Activated T-cell treated with anti-CD3 and anti-CD28 coated beads, Interleukin-2, amount 50 U/mL, for 48 hours (primary cell): ENCODE measurements around the gene HMGB3.
"Not testable (repeated sequence)": the region's sequence is repeated elsewhere in the genome, so short reads cannot be mapped to it uniquely, and the experiment has no call there.

Experiments
- DNase-seq, 2 experiments: peaks; one replicate each; pipeline ENCODE4 v3.0.0-alpha.2; 2020

Gene HMGB3

DNA sequence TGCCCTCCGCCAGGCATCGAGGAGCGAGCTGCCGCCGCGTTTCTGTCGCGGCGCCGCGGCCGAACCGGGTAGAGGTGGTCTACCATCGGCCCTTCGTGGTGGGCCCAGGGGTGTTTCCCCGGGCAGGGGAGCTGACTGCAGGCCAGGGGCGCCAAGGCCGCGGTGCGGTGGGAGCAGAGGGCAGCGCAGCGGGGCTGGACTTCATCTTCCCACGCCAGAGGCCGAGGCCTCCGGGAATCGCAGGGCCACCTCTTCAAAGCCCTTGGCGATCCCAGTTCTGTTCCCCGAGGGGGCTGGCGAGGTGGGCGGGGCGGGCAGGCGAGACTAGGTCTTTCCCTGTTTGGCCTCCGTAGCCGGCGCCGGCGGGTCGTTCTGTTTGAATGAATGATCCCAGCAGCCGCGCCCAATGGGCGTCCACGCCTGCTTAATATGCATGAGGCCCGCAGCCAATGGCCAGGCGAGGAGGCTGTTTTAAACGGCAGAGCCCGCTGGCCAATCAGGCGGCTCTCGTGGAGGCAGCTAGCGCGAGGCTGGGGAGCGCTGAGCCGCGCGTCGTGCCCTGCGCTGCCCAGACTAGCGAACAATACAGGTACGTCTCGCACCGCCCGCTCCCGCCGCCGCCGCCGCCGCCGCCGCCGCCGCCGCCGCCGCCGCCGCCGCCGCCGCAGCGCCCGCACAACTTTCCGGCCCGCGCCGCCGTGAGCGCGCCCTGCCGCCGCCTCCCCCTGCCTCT, at the start of gene HMGB3:
HMGB3 (plus strand) TSS at position 548 of the 733 bp plus-strand sequence. CDS start 2,265 bp downstream, outside the sequence.
- peak; percentile 85 to 86 for DNase-seq

DNA sequence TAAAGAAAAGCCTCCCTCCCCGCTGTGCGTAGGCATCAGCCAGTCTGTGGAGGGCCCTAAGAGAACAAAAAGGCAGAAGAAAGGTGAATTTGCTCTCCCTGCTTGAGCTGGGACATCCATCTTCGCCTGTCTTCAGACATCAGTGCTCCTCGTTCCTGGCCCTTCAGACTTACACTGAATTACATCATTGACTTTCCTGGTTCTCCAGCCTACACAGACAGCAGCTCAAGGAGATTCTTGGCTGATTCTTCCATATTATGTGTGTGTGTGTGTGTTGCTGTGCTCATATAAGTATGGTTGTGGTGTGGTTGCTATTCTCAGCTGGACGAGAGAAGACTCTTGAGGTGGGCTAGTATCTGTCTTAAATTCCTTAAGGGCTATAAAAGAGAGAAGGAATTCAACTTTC, 49.2 kb upstream of the HMGB3 start:
- no peak for DNase-seq

DNA sequence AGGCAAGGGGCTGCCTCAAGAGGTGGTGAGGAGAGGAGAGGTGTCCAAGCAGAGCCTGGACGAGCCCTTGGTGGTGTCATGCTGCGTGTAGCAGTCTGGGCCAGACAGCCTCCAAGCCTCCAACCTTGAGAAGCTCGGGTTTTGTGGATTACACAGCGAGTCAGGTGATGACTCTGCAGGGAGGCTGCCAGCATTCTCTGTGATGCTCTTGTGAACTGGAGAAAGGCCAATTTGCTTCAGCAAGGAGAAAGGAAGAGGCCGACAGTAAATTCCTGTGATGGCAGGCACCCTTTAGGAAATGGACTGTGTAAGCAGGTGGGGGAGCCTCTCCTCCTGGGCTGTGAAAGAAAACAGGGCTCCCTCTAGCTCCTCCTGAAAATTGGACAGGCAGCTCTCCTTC, 48.7 kb upstream of the HMGB3 start:
- no peak for DNase-seq

DNA sequence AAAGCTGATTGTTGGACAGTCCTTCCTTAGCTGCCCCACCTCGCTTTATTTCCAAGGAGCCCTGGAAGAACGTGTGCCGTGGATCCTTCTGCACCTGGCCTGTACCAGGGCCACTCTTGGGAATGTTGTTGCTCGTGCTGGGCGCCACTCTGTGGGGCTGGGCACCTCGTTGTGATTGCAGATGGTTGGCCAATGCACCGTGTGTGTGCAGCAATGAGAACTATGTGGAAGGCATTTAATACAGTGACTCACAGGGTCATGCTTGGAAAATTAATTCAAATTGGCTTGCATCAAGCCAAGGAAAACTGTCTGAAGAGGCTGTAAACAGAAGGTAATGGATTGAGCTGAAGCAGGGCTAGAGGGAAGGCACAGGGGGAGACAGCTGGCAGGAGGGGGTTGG, 47.7 kb upstream of the HMGB3 start:
- DNase-seq = no peak

DNA sequence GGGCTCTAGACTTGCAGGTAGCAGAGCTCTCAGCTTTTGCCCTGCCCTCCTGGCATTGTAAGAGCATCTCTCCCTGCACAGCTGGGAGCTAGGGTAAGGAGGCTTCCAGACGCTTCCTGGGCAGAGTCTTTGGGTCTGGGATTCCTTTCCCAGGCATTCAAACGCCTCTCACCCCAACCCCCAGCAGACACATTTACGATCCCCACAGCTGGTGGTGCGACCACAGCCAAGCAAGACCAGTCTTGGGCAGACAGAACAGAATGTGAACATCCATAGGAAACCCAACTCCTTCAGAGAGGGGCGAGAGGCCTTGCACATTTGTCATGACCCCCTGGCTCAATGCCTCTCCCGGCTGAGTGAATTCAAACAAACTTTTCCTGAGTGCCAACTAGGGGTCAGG, 46.6 kb upstream of the HMGB3 start:
- no peak for DNase-seq

DNA sequence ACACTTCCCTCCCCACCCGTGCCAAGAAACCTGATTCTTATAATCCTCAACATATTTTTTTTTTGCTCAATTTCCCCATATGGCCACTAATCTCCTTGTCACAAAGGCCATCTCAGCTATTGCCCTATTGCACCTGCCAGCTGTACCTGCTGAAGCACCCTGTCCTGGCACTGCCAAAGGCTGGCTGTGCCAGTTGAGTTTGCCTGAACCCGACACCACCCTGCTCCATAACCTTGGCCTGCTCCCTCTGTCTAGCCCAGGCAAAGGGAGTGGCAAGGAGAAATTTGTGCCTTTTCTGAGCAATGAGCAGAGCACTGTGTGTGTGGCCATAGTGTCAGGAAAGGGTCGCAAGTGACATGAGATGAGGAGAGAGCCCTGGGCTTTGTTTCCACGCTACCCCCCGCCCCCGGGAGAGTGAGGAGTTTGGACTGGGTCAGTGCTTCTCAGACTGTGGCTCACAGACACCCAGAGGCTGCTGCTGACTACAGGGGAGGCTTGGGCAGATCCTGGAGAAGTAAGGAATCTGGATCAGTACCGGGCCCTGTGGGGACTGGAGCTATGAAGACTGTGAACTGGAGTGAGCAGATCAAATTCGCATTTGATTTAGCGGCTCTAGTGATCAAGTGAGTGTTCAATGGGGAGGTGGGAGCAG, 42.2 kb upstream of the HMGB3 start:
- no peak for DNase-seq

DNA sequence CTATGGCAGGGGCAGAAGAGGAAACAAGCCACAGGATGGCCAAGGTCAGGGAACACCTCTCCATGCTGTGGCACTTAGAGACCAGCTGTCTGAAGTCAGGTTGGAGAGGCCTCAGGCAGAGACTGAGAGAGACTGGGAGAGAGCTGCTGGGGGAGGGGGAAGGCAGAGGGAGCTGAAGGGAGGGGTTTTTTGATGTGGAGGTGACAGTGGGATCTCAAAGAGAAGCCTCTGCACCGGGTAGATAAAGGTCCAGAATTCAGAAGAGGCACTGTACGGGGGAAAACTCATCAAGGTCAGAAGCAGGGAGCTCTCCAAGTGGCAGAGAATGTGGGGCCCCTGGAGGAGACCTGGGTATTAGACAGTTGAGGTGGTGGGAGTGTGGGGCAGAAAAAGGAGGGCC, 41.6 kb upstream of the HMGB3 start:
- DNase-seq = no peak

DNA sequence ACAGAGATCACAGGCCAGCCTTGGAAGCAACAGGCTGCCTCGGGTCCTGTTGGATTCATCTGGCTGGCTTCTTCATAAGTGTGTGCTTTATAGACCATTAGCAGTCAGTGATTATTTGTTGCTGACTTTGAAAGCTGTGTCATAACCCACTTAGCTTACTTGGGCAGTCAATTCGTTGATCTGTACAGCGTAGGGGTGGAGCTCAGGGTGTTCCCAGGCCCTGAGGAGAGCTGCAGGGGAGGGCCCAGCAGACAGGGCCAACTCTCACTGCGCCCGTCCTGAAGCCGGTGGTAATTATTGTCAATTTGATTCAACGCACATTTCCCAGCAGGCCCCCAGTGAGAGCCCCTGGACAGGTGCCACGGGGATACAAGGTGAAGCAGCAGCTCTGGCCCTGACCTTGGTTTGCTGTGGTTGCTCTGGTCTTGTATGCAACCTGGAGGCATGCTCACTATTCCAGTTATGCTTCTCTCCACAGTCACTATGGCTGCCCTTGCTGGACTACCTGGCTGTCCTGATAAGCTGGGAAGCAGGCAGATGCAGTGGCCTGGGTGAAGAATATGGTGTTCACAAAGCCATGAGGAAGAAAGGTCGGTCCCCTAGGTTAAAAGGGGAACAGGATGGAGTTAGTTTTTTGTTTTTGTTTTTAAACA, 40.1 kb upstream of the HMGB3 start:
- no peak for DNase-seq

DNA sequence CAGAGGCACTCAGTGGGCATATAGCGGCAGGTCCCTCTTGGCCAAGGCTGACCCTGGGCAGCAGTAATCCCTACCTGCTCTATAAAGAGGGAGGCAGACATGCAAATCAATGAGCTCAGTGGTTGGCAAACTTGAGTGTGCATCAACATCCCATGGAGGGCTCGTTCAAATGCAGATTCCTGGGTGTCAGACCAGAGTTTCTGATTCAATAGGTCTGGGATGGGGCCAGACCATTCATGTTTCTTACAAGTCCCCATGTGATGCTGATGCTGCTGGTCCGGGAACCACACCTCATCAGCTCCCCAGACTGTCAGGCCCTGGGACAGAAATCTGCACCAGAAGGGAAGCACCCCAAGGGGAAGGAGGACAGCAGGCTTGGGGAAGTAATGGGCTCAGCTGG, 38.9 kb upstream of the HMGB3 start:
- no peak for DNase-seq

DNA sequence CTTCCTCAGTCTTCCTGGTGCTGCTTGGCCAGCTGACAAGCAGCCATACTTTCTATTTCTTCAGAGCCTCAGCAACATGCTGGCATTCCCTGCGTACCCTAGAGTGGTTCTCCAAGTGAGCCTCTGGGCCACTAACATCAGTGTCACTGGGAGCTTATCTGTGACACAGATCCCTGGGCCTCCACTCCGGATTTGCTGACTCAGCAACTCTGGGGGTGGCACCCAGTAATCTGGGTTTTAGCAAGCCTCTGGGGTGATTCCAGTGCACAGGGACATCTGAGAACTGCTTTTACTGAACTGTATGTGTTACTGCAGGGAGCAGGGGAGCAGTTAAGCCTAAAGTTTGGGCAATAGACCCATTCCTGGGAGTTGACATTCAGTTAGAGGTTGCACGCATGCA, 28.2 kb upstream of the HMGB3 start:
- no peak for DNase-seq

DNA sequence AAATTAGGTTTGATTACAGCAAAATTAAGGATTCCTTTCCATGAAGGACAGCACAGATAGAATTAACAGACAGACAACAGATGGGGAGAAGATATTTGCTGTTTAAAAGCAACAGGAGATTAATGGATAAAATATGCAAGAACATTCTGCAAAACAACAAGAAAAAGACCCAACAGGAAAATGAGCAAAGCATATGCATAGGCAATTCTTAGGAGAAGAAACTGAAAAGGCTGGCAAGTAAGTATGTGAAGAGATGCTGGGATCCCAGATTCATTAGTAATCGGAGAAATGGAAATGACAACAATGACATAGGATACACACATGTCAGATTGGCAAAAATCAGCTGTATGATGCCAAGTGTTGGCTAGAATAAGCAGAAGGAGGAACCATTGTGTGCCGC, 27.5 kb upstream of the HMGB3 start:
- DNase-seq = no peak

DNA sequence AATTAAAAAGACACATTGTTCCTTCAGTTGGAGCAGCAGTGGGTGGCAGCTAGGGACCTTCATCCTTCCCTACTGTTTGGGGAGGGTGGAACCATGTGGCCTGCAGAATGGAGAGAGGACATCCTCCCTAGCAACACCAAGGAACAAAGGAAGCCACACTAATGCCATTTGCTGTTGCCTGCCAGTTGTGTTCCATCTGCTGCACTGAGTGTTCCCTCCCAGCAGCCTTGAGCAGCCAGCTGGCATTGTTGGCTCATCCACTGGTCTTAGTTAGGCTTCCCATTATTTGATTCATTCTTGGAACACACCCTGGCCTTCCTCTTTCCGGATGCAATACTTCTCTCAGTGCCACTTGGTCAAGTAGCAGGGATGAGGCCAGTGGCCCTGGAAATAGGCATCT, 25.0 kb upstream of the HMGB3 start:
- DNase-seq = no peak

DNA sequence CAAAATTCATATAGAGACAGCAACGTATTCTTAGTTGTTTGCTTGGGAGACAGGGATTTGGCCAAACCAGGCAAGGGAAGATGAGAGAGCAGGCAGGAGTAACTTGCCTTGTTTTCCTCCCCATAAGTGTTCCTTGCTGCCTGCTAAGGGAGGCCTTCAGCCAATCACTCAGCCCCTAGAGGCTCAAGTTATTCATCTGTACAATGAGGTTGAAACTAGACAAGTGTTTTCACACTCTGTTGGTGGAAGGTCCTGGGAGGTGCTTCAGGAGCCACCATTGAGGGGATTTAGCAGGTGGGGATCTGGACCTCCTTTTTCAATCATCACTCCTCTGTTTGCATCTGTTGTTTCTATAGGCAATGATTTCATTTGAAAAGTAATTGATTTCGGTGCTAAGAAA, 23.6 kb upstream of the HMGB3 start:
- DNase-seq = no peak

DNA sequence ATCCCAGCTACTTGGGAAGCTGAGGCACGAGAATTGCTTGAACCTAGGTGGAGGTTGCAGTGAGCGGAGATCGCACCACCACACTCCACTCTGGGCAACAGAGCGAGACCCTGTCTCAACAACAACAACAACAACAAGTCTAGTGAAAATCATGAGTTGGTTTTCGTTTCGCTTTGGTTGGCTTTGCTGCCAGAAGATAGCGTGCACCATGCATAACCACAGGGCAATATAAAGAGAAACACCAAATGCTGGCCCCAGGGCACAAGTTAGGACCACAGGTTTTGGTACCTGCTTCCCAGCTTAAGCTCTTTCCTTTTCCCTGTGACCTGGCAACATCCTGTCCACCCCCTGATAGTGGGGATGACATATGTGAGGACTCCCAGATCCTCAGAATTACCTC, 21.5 kb upstream of the HMGB3 start:
- DNase-seq = no peak

DNA sequence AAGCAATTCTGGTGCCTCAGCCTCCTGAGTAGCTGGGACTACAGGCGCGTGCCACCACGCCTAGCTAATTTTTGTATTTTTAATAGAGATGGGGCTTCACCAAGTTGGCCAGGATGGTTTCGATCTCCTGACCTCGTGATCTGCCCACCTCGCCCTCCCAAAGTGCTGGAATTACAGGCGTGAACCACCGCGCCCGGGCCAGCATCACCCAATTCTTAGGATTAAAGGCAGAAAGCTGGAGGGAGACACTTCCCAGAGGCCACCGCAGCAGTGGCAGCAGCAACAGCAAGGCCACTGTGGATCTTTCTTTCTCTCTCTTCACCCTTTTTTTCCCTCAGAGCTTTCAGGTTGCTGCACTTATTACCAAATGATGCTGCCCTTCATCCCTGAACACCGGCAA, 18.7 kb upstream of the HMGB3 start:
- not testable (repeated sequence) for DNase-seq

DNA sequence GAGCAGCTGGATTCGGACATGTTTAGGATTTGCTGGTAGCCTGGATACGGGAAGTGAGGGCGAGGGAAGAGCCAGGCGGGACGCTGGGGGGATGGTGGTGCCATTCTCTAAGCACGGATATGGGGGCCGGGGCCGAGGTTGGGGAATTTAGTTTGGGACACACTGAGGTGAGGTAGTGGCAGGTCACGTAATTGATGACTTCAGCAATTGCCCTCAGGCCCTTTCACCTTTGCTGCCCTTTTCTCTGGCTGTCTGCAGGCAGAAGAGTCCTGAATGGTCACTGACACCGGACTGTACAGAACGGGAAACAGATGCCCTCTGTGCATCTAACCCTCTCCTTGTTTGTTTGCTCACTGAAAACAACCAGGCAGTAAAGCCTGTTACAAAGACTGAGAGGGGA, 16.9 kb upstream of the HMGB3 start:
- no peak for DNase-seq

DNA sequence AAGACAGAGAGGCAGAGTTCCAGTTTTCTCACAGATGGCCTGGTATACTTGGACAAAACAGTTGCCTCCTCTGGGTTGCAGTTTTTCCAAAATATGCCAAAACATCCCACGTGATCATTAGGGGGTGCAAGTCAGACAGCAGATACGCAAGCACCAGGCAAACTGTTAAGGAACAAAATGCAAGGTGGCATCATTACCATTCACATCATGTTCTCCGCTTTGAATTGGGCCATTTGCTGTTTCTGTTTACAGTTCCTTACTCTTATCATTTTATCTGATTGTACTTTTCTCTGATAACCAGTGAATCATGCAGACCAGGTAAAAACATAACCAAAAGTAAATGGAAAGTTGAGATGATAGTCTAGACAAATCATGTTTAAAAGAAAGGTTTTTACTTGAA, 16.4 kb upstream of the HMGB3 start:
- no peak for DNase-seq

DNA sequence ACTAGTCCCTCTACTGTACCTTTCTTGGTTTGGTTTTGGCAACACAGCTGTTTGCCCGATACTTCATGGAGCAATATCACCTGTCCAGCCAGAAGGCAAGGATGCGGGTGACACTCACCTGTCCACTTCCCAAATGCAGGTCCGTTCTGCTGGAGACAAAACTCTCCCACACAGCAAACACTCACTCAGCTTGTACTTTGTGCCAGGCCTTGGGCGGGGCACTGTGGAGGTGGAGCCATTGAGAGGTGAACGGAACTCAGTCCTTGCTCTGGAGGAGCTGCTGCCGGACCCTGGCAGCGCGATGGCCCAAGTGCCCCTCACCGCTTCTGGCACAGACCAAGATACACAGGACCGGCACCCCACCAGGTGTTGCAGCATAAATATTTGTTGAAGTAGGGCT, 15.3 kb upstream of the HMGB3 start:
- no peak for DNase-seq

DNA sequence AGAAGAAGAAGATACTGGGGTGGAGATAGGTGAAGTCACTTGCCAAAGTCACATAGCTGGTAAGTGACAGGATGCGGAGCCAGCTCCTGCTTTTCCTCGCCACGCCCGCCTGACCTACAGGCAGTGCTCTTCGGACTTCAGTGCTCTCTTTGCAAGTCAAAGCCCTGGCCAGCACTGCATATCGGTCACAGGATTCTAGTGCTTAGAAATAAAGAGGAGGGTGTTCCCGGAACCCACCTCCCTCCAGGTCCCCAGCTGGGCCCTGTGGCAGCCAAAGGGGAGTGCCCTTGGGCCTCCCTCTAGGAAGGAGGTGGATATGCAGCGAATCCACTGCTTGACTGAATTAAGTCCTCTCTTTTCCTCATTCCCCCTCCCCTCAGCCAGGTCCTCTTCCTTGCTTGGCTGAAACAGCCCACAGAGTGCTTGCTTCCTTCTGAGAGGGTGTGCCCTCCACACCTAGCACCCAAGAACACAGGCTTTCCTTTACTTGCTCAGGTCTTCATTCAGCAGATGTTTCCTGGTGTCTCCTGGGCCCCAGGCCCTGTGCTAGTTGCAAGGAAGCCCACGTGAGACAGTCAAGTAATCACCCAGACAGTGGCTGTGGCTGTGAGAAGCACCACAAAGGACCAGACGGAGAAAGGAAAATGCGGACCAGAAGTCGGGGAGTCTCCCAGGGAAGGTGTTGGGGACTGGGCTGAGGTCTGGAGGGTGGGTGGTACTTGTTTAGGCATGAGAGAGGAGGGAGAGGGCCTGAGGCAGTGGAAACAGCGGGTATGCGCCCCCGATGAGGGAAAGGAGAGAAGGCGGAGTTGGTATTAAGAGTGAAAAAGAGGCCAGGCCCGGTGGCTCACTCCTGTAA, 14.0 kb upstream of the HMGB3 start:
- DNase-seq = no peak

DNA sequence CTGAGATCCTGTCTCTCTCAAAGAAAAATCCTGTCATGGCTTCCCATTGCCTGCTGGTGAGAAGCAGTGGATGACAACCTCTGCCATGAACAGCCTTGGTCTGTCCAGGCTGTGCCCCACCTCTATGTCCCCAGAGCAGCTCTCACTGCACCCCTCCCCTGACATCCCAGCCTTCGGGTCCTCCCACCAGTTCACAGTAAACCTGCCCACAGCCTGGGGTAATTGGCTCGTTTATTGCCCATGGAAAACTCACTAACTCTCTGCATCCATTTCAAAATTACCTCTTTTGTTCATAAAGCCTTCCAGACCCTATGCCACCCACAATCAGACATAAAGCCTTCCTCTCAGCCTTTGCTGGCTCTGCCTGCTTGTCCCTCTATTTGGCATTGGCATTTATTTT, 10.7 kb upstream of the HMGB3 start:
- DNase-seq = no peak

DNA sequence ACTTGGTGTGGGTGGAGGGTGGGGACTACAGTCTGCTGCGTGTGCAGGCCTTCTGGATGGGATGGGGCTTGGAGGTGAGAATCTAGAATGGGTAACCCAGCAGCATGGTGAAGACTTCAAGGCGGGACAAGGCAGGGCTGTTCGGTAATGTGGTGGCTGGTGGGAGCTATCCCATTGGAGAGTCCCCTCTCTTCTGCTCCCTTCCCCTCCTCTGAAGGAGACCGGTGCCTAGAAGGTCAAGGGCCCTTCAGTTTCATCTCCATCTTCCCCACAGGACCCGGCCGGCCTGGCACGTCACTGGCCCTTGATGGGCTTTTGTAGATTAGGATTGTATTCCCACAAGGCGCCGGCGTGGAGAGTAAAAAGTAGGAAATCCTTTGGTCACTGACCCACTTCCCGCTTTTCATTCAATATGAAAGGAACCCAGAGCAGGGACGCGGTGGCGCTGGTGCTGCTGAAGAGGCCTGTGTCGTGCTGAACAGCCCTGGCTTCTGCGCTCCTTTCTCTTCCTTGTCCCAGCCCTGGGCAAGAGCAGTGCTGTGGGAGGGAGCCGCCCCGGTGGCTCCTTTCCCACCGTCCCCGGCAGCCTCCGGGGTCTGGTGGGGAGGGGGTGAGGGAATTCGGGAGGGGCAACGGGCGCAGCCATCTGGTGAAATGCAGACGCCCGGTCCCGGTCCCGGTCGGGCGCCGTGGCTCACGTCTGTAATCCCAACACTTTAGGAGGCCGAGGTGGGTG, 7.3 kb upstream of the HMGB3 start:
- no peak for DNase-seq

DNA sequence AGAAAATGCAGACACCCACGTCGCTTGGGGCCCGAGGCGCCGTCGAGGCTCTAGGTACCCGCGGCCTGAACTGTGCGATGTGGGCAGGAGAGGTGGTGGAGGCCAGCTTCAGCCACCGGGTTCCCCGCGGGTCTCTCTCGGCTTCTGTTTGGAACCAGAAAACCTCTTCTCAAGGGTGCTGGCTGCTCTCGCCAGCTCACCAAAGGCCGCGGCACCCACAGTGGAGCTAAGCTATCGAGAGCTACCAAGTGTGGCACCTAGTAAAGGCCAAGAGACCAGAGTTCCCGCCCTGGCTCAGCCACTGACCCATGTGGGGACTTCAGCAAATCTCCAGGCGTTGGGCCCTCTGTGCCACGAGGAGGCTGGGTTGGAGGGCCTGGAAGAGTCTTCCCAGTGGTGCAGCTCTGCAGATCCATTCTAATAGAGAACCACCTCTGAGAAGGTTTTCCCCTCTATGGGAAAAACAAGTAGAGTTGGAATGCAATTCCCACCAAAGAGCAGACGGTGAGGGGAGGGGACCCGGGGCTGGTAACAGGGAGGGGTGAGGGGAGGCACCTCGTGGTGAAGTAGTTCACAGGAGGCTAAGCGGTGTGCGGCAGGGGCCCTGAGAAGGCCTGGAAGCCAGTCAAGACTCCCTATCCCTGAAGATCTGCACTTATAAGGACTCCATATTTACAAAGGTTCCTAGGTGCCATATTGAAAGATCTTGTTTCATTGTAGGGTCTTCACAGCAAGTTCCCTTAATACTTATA, 5.5 kb upstream of the HMGB3 start:
- DNase-seq = no peak
